ENCODE results near the gene NRARP.

- TF ChIP-seq CTCF (IDR thresholded peaks at IDR 0.05): no peak
- peak; percentile 53 for TF ChIP-seq EZH2phosphoT487 (IDR thresholded peaks at IDR 0.05)
Measured at GRCh38 chr9:137281345-137282116, 20.5 kb downstream of the NRARP start.

All from neural progenitor cell (in vitro differentiated cells).